HEK293 (cell line): Measurements from ENCODE around the gene FMN1.

ENCODE experiments used
- OSR2 ChIP-seq: fragments of 450-650 bp; formaldehyde crosslinking; IDR thresholded peaks from 2 replicates; pipeline ENCODE4 v1.5.1; 2016; ENCODE audit warnings: missing biosample characterization, missing genetic modification characterization
- ZBTB17 ChIP-seq: fragments of 450-650 bp; formaldehyde crosslinking; IDR thresholded peaks from 2 replicates; pipeline ENCODE4 v1.5.1; 2016; ENCODE audit warnings: missing biosample characterization, missing genetic modification characterization
- ZEB2 ChIP-seq: fragments of 450-650 bp; formaldehyde crosslinking; IDR thresholded peaks from 2 replicates; pipeline ENCODE4 v1.5.1; 2016; ENCODE audit warnings: missing biosample characterization, missing genetic modification characterization
- ZIC2 ChIP-seq: fragments of 450-650 bp; formaldehyde crosslinking; IDR thresholded peaks from 2 replicates; pipeline ENCODE4 v1.5.1; 2016; ENCODE audit warnings: missing biosample characterization, missing genetic modification characterization
- ZNF112 ChIP-seq: fragments of 450-650 bp; formaldehyde crosslinking; IDR thresholded peaks from 2 replicates; pipeline ENCODE4 v1.5.0; 2017; ENCODE audit warnings: missing biosample characterization, missing genetic modification characterization
- ZNF274 ChIP-seq, 2 experiments: fragments of 200-500 bp in 1 of 2; fragments of 450-650 bp in 1 of 2; sonication (Bioruptor generic) in 1 of 2; formaldehyde crosslinking in 1 of 2; IDR thresholded peaks; 2 replicates each; pipeline versions ENCODE4 v1.5.1 to v1.6.1; 2014 to 2016; ENCODE audit warnings: borderline replicate concordance in 1 of 2, inconsistent platforms in 1 of 2, low read length in 1 of 2, missing biosample characterization in 1 of 2, missing genetic modification characterization in 1 of 2
- ZNF701 ChIP-seq: fragments of 450-650 bp; formaldehyde crosslinking; IDR thresholded peaks from 2 replicates; pipeline ENCODE4 v1.5.1; 2016; ENCODE audit warnings: missing biosample characterization, missing genetic modification characterization
- ZNF777 ChIP-seq: fragments of 450-650 bp; formaldehyde crosslinking; IDR thresholded peaks from 2 replicates; pipeline ENCODE4 v1.5.1; 2017; ENCODE audit warnings: missing biosample characterization, missing genetic modification characterization, borderline replicate concordance
- TF ChIP-seq, protein P1 (sequence below): fragments of 450-650 bp; formaldehyde crosslinking; IDR thresholded peaks from 2 replicates; pipeline ENCODE4 v1.5.1; 2016; ENCODE audit warnings: missing biosample characterization, missing genetic modification characterization
- TF ChIP-seq, protein P2 (sequence below): fragments of 450-650 bp; formaldehyde crosslinking; IDR thresholded peaks from 2 replicates; pipeline ENCODE4 v1.5.1; 2016; ENCODE audit warnings: missing biosample characterization, missing genetic modification characterization, low read depth
- TF ChIP-seq, protein P3 (sequence below): fragments of 450-650 bp; IDR thresholded peaks from 2 replicates; pipeline ENCODE4 v1.5.1; 2018; ENCODE audit warnings: missing biosample characterization, missing genetic modification characterization
- TF ChIP-seq, protein P4 (sequence below): fragments of 450-650 bp; formaldehyde crosslinking; IDR thresholded peaks from 2 replicates; pipeline ENCODE4 v1.5.1; 2016; ENCODE audit warnings: missing biosample characterization, missing genetic modification characterization

DNA sequence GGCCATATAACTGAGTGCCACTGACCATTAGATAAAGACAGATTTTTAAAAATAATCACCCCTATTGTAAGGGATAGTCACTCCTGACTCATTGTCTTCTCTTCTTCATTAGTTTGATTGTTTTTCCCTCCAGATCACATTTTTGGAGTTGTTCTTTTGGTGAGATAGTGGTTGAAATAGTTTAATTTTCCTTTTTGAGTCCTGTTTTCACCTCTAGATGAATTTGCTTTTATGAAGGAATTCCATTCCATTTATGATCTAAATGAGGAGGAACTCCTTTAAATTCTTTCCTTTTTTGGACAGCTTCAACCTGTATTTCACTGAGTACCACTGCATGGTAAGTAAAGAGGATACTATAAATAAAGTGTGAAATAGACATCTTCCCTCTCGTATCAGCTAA is 364.3 kb downstream of the FMN1 start:
- TF ChIP-seq ZNF777 (tag by site-specific recombination) (no peak), ZNF274 (IDR thresholded peaks at IDR 0.05; ENCODE audit: low read length) (no peak), ZNF274 (tag by site-specific recombination; IDR thresholded peaks at IDR 0.05; ENCODE audit: borderline replicate concordance) (no peak), ZIC2 (tag by site-specific recombination) (no peak), ZBTB17 (no peak), ZEB2 (no peak), OSR2 (tag by site-specific recombination) (no peak), ZNF701 (tag by site-specific recombination) (no peak), ZNF112 (tag by site-specific recombination) (no peak)
- TF ChIP-seq, protein P1, sequence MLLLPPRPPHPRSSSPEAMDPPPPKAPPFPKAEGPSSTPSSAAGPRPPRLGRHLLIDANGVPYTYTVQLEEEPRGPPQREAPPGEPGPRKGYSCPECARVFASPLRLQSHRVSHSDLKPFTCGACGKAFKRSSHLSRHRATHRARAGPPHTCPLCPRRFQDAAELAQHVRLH (tag by site-specific recombination): no peak
- TF ChIP-seq, protein P2, sequence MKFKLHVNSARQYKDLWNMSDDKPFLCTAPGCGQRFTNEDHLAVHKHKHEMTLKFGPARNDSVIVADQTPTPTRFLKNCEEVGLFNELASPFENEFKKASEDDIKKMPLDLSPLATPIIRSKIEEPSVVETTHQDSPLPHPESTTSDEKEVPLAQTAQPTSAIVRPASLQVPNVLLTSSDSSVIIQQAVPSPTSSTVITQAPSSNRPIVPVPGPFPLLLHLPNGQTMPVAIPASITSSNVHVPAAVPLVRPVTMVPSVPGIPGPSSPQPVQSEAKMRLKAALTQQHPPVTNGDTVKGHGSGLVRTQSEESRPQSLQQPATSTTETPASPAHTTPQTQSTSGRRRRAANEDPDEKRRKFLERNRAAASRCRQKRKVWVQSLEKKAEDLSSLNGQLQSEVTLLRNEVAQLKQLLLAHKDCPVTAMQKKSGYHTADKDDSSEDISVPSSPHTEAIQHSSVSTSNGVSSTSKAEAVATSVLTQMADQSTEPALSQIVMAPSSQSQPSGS (tag by site-specific recombination): no peak
- TF ChIP-seq, protein P3, sequence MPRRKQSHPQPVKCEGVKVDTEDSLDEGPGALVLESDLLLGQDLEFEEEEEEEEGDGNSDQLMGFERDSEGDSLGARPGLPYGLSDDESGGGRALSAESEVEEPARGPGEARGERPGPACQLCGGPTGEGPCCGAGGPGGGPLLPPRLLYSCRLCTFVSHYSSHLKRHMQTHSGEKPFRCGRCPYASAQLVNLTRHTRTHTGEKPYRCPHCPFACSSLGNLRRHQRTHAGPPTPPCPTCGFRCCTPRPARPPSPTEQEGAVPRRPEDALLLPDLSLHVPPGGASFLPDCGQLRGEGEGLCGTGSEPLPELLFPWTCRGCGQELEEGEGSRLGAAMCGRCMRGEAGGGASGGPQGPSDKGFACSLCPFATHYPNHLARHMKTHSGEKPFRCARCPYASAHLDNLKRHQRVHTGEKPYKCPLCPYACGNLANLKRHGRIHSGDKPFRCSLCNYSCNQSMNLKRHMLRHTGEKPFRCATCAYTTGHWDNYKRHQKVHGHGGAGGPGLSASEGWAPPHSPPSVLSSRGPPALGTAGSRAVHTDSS: no peak
- TF ChIP-seq, protein P4, sequence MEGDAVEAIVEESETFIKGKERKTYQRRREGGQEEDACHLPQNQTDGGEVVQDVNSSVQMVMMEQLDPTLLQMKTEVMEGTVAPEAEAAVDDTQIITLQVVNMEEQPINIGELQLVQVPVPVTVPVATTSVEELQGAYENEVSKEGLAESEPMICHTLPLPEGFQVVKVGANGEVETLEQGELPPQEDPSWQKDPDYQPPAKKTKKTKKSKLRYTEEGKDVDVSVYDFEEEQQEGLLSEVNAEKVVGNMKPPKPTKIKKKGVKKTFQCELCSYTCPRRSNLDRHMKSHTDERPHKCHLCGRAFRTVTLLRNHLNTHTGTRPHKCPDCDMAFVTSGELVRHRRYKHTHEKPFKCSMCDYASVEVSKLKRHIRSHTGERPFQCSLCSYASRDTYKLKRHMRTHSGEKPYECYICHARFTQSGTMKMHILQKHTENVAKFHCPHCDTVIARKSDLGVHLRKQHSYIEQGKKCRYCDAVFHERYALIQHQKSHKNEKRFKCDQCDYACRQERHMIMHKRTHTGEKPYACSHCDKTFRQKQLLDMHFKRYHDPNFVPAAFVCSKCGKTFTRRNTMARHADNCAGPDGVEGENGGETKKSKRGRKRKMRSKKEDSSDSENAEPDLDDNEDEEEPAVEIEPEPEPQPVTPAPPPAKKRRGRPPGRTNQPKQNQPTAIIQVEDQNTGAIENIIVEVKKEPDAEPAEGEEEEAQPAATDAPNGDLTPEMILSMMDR (tag by site-specific recombination): no peak
